Urothelium cell line (cell line): ENCODE data around the gene BCL7B.
"Not testable (repeated sequence)": the region's sequence is repeated elsewhere in the genome, so short reads cannot be mapped to it uniquely, and the experiment has no call there.

Experiments used
- DNase-seq: peaks from one replicate; pipeline ENCODE4 v3.0.0; 2011; ENCODE audit warnings: low spot score, mixed read lengths
- FAIRE-seq: peaks from 2 replicates; lab custom pipeline; 2011; peaks lifted over from hg19 to GRCh38; lab: Jason Lieb, UNC

BCL7B gene

DNA sequence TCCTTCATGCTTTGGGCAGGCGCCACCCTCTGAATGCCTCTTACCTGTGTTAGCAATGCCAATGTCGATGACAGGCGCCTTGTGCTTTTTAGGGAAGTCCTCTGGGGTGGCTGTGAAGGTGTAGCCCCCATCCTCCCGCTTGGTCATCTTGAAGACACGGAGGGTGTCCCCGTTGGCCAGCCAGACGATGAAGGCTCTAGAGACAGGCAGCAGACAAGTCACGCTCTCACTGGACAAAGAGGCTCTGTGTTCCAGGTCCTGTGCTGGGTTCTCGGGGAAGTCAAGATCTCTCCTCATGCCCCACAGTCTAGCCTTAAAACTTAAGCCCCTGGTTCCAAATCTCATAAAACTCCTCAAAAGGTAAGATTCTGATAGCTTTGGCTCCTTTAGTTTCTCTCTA lies 15.8 kb upstream of the BCL7B start:
- FAIRE-seq, result no peak
- DNase-seq, result no peak

DNA sequence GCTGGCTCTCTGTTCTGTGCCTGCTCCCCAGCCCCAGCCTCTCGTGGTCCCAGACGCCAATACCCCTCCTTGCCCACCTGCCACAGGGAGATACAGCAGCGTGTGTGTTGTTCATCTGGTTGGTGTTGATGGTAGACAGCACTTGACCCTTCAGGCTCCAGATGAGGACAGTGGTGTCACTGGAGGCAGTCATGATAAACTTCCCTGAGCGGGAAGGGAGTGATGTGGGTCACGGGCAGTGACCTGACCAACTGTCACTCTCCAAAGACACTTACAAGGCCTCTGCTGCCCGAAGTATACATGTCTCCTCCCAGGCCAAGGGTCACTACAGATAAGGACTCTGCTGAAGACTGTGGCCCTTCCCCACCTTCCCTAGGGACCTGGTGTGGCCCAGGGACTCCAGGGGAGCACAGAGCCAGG lies 15.3 kb upstream of the BCL7B start:
- FAIRE-seq, result no peak
- DNase-seq, result no peak

DNA sequence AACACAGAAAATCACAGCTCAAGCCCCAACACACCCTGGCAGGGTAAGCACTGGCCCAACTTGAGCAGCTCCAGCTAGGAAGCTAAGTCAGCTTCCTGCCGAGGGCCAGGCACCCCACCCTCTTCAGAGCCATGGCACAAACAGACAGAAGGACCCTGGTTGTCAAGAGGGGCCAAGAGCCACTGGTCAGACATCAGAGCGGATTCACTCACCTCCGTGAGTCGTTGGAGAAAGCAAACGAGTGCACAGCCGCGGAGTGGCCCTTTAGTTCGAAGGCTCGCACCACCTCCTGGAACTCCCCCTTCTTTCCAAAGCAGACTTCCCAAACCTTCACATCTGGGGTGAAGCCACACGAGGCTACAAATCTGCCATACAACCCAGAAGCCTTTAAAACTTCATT lies 13.5 kb upstream of the BCL7B start:
- FAIRE-seq, result no peak
- no peak for DNase-seq

DNA sequence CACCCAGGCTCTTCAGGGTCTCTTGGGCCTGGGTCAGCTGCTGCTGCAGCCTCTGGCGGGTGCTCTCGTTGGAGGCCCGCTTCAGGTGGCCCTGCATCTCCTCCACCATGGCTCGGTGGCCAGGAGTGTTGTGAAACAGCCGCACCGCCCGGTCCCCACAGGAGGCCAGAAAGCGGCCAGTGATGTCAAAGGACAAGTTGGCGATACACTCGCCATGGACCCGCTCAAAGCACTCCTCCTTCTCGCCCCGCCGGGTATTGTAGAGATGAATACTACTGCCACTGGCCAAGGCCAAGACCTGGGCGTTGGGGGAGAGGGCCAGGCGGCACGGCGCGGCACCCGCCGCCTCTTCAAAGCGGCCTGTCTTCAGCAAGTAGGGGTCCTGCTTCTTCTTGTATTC lies 13.0 kb upstream of the BCL7B start:
- FAIRE-seq (no peak), DNase-seq (no peak)

DNA sequence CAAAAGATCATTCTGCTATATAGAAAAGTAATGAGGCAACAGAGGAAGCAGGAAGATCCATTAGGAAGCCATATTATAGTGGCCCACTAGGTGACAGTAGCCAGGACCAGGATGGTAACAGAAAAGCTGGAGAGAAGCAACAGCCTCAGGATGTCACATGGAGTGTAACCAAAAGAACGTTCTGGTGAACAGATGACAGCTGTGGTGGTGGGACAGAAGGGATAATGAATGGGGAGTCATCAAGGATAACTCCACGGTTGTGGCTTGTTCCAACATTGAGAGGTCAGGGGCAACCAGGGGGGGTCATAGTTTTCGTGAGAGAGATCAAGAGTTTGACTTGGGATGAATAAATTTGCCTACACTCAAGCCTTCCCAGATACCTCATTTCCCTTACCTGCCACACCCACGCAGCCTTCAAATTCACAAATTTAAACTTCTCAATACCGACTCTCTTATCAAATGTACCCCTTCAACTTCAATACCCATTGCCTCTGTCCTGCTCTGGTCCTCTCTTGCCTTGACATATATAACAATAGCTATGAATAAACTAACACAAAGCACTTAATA lies 11.6 kb upstream of the BCL7B start:
- no peak for FAIRE-seq
- DNase-seq, result no peak

DNA sequence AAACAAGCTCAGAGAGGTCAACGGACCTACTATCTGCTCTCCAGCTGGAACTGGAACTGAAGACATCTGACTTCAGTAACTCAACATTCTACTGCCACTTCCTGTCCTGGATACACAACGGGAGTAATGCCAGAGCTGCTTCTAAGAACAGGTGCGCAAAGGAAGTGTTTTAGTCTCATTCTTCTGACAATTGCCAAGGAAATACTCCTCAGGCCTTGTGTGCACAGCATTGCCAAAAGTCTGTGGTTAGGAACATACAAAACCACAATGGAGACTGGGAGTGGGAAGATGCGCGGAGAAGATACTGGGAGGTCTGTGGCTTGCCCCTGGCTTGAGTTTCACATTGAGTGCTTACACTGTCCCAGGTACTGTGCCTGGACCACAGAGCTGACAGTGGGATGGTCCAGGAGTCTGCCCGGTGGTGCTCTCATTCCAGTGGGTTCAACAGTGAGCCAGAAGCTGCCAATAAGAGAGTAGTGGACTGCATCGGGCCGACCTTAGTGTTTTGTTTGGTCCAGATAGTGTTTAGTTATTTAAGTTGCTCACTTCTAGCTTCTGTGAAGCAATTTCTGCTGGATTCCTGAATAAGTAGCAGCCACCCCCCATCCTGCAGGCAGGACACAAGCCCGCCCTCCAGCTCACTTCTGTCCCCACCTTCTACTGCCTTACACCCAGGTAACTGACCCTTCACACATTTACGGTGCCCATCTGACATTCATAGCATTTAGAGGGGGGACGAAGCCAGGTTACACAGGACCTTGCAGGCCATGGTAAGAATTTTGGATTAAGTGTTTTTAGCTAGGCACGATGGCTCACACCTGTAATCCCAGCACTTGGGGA lies 10.6 kb upstream of the BCL7B start:
- DNase-seq (no peak), FAIRE-seq (no peak)

DNA sequence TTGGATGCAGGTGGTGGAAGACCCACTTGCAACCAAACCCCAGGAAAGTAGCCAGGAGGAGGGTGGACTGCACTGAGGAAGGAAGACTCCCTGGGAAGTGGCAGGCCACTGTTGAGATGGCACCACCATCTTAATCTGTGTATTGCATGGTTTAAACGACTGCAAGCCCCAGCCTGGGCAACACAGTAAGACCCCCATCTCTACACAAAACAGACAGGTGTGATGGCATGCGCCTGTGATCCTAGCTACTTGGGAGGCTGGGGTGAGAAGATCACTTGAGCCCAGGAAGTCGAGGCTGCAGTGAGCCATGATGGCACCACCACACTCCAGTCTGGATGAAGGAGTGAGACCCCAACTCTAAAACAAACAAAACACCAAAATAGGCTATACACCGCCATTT lies 9.7 kb upstream of the BCL7B start:
- DNase-seq (no peak), FAIRE-seq (no peak)

DNA sequence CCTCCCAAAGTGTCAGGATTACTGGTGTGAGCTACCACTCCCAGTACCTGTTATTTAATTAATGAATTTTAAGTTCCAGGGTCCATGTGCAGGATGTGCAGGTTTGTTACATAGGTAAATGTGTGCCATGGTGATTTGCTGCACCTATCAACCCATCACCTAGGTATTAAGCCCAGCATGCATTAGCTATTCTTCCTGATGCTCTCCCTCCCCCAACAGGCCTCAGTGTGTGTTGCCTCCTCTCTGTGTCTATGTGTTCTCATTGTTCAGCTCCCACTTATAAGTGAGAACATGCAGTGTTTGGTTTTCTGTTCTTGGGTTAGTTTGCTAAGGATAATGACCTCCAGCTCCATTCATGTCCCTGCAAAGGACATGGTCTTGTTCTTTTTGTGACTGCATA lies 8.9 kb upstream of the BCL7B start:
- not testable (repeated sequence) for DNase-seq, FAIRE-seq

DNA sequence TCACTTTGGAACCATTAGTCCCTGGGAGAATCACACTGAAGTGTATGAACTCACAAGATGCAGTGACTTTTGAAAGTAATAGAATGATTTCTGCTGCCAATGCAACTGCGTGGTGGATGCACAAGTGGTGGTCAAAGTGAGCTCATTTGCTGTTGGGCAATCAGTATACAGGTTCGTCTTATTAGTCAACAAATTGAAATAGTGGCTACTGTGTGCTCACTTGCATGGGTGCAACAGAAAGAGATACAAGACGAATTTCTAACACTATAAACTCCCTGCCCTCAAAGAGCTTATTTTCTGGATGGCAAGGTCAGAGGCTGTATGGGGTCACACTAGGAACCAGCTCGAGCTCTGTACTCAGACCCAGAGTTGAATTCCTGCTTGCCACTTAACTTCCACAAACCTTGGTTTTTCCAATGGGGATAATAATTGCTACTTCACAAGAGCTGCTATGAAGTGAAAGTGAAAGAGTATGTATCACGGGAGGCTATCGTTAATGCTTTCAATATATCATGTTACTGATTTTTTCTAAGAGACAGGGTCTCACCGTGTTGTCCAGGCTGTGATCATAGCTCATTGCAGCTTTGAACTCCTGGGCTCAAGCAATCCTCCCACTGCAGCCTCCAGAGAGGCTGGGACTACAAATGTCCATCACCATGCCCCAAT lies 8.3 kb upstream of the BCL7B start:
- FAIRE-seq, result no peak
- DNase-seq, result no peak

DNA sequence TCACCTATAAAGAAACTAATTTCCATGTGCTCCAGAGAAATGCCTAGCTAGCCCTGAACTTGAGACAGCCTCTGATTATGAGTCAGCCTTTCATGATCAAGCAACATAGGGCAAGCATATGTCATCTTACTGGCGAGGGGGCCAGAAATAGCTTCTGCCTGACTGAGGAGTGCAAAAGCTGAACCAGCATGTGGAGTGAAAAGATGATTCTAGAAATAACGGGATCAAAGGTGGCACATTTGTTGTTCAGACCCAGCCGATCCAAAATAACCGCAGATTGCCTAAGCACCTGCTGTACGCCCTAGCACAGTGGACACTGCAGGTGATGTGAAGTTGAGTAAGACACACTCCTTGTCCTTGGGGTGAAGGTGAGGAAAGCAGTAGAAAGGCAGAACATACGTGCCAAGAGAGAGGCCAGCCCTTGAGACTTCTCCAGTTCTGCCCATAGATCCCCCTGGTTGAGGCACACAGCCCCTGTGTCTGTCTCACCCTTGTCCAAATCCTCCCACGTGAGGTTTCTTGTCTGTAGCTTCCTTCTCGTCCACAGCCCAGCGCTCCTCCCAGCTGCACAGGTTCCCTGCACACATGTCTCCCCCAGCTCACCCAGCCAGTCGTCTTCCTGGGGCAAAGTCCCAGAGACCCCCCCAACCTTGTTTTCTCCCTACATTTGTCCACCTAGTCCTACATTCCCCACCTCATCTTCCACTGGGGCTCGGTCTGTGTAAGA lies 2.8 kb upstream of the BCL7B start:
- FAIRE-seq, result no peak

DNA sequence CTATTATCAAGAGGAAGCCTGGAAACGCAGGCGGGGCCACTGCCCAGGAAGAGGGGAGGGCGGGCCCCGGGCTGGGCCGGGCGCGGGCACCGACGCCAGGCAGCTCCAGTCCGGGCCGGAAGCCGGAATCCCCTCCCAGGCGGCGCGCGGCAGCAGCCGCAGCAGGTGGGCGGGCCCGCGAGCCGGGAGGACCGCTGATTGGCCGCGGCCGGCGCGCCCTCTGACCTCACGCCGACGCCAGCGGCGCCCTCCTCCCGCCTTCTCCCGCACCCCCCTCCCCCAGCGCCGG lies 438 bp downstream of the BCL7B start:
- peak; percentile 98 for DNase-seq
- peak; percentile 79 for FAIRE-seq

More for the DNA sequence above, 2.8 kb upstream of the BCL7B start:
- peak; percentile 60 for DNase-seq

DNA sequence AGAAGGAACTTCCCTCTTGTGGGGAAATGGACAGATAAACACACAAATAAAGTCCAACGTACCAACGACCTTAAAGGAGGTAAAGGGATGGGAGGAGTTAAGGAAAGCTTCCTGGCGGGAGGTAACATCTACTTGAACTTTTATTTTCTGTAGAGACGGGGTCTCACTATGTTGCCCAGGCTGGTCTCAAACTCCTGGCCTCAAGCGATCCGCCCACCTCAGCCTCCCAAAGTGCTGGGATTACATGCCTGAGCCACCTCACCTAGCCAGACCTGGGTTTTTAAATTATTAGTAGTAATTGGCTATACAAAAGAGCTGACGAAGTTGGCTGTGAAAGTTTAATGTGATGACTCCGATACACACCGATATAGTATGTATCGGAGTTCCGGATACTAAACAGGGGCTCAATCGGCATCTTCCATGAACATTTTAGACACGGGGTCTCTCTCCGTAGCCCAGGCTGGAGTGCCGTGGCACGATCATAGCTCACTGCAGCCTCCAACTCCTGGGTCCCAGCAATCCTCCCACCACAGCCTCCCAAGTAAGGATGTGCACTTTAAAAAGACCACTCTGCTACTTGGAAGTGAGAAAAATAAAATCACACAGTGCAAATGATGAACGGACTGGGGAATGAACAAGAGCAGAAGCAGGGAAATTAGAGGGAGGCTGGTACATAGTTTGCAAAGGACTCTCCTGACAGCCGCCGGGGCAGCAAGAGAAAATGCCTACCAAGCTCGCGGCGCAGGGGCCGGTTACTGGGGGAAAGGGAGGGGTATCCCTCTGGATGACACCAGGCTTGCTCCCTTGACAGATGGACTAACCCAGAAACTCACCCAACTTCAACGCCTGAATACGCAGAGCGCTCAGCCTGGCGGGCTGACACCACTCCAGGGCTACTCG lies 1.0 kb downstream of the BCL7B start:
- no peak for DNase-seq
- no peak for FAIRE-seq

DNA sequence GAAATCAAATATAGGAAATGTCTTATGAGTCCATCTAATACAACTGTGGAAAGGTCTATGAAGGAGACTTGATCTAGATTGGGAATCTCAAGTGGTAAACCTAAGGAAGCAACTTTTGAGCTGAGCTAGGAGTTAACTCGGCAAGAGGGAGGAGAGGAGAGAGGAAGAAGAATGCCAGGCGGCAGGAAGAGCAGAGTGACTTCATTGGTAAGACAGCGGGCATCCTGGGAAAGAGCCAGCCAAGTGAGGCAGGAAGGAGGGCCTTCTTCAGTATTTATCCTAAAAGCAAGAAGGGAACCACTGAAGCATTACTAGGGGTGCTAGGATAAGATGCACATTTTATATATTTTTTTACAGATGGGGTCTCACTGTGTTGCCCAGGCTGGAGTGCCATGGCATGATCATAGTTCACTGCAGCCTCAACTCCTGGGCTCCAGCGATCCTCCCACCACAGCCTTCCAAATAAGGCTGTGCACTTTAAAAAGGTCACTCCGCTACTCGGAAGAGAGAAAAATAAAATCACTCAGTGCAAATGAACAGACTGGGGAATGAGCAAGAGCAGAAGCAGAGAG lies 2.0 kb downstream of the BCL7B start:
- FAIRE-seq (no peak), DNase-seq (no peak)

DNA sequence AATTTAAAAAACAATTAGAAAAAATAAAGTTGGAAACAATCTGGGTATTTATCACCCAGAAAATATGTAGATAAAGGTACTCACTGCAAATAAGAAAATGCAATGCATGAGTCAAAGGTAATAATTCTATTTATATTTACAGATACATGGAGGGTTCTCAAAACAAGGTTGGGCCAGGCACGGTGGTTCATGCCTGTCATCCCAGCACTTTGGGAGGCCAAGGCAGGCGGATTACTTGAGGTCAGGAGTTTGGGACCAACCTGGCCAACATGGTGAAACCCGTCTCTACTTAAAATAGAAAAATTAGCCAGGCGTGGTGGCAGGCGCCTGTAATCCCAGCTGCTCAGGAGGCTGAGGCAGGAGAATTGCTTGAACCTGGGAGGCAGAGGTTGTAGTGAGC lies 7.4 kb downstream of the BCL7B start:
- not testable (repeated sequence) for DNase-seq, FAIRE-seq

DNA sequence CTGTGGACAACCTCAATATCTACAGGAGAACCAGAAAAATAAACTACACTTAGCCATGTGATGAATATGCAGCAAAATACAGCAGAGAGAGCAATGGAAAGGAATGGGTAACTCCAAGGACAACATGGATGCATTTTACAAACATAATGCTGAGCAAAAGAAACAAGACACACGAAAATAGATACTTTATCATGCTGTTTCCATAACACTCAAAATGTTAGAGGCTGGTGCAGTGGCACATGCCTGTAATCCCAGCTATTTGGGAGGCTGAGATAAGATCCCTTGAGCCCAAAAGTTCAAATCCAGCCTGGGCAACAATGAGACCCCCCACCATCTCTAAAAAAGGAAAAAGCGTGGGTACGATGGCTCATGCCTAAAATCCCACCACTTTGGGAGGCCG lies 8.3 kb downstream of the BCL7B start:
- DNase-seq, result no peak
- FAIRE-seq, result no peak

DNA sequence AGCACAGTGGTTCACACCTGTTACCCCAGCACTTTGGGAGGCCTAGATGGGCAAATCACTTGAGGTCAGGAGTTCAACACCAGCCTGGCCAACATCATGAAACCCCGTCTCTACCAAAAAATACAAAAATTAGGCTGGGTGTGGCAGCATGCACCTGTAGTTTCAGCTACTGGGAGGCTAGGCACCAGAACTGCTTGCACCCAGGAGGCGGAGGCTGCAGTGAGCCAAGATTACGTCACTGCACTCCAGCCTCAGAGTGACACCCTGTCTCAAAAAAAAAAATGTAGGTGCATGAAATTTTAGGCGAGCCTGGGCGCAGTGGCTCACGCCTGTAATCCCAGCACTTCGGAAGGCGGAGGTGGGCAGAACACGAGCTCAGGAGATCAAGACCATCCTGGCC lies 9.6 kb downstream of the BCL7B start:
- FAIRE-seq (no peak), DNase-seq (no peak)

DNA sequence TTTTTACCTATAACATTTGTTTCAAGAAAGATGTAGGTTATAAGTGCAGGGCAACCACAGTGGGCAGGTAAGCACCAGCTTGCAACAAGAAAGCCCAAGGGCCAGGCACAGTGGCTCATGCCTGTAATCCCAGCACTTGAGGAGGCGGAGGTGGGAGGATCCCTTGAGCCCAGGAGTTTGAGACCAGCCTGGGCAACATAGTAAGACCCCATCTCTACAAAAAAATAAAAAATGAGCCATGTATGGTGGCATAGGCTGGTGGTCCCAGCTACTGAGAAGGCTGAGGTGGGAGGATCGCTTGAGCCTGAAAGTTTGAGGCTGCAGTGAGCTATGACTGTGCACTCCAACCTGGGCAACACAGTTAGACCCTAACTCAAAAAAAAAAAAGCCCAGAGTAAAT lies 12.8 kb downstream of the BCL7B start:
- DNase-seq (no peak), FAIRE-seq (no peak)

DNA sequence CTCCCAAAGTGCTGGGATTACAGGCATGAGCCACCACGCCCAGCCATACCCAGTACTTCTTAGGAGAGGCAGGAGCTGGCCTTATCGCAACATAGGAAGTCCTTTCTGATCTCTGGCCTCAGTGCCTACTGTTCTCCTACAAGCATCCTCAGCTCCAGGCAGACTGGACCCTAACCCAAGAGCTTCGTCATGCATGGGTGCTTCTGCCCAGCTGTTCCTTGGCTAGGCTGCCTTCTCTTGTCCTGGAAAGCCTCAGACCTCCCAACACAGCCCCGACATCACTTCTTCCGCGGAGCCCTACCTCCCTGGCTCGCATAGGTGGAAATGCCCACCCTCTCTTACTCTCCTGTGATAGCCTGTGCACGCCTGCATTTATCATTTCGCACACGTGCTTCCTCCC lies 15.8 kb downstream of the BCL7B start:
- no peak for DNase-seq
- FAIRE-seq, result no peak

DNA sequence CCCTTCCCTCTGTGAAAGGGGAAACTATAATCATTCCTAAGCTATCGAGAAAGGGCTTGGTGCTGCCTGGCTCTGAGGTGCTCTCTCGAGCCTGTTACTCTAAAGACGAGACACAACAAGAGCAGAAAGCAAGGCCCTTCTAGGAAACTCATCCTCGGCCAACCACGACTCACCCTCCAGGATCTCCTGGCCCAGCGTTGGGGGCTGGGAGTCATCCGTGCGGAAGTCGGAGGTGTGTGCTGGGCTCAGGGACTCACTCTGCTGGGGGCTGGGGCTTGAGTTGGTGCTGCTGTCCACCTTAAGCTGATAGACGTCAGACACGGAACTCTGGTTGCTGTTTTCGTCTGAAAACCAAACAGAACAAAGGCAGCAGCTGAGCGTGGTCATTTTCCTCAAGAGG lies 17.8 kb downstream of the BCL7B start:
- DNase-seq (no peak), FAIRE-seq (no peak)

DNA sequence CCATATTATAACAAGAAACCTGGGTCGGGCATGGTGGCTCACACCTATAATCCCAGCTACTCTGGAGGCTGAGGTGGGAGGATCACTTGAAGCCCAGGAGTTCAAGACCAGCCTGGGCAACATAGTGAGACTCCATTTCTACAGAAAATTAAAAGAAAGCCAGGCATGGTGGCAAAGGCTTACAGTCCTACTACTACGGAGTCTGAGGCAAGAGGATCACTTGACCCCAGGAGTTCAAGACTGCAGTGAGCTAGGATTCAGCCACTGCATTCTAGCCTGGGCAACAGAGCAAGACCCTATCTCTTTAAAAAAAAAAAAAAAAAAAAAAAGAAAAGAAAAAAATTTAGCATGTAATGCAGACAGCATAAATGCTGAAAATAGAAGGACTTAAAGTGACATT lies 19.0 kb downstream of the BCL7B start:
- FAIRE-seq, result not testable (repeated sequence)

More for the DNA sequence above, 19.0 kb downstream of the BCL7B start:
- not testable (repeated sequence) for DNase-seq
